ENCODE measurements around the gene FCF1.

FCF1 gene, protein sequence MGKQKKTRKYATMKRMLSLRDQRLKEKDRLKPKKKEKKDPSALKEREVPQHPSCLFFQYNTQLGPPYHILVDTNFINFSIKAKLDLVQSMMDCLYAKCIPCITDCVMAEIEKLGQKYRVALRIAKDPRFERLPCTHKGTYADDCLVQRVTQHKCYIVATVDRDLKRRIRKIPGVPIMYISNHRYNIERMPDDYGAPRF

DNA sequence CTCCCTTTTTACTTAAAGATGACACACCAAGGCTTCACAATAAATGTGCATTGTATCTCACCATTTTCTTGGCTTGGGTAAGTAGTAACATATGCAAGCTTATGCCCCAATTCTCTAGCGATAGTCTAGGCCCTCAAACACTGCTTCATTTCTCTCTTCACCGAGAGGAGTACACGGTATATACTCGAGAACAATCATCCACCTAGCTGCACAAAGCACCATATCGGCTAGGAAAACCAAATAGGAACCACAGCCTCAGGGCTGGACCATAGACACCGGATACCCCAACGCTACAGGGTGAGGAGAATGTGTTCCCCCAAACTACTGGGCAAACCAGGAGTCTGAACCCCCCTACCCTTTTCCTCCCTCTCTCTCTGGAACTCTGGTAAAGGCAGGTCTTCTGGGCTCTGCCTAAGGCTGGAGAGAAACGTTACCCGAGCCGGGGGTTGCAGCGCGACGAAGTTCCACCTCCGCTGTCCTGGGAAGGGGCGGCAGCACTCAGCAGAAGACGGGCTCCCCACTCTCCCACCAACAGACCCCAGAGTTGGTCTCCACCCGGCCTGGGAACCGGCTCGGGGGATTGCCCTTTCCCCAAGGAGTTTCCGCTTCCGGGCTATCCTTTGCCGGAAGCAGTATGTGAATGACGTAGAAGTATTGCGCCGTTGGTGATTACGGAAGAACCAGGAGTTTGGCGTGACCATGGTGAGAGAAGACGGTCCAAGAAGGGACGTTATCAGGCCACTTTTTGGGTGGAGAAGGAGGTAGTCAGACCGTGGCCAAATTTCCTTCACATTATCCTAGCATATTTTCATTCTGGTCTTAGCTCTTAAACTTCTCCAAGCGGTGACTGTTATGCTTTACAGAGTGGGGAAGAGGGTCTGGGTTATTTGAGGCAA, at the start of gene FCF1, which contains the start of gene AREL1:
FCF1 (plus strand) TSS at position 646 of the 896 bp plus-strand sequence; CDS start at position 700, 54 bp downstream.
AREL1 (minus strand) TSS at position 582 of the 896 bp plus-strand sequence. CDS start 27,465 bp downstream, outside the sequence.
- TF ChIP-seq, protein P1, sequence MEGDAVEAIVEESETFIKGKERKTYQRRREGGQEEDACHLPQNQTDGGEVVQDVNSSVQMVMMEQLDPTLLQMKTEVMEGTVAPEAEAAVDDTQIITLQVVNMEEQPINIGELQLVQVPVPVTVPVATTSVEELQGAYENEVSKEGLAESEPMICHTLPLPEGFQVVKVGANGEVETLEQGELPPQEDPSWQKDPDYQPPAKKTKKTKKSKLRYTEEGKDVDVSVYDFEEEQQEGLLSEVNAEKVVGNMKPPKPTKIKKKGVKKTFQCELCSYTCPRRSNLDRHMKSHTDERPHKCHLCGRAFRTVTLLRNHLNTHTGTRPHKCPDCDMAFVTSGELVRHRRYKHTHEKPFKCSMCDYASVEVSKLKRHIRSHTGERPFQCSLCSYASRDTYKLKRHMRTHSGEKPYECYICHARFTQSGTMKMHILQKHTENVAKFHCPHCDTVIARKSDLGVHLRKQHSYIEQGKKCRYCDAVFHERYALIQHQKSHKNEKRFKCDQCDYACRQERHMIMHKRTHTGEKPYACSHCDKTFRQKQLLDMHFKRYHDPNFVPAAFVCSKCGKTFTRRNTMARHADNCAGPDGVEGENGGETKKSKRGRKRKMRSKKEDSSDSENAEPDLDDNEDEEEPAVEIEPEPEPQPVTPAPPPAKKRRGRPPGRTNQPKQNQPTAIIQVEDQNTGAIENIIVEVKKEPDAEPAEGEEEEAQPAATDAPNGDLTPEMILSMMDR (IDR thresholded peaks at IDR 0.05; ENCODE audit: low read depth, low read length, missing control alignments) = no peak
- peak within 1 kb of the TSS; percentile 91 for H3K4me3 ChIP-seq (ENCODE audit: low read depth, low read length)
- DNase-seq (ENCODE audit: low read depth) = peak; percentile 61

DNA sequence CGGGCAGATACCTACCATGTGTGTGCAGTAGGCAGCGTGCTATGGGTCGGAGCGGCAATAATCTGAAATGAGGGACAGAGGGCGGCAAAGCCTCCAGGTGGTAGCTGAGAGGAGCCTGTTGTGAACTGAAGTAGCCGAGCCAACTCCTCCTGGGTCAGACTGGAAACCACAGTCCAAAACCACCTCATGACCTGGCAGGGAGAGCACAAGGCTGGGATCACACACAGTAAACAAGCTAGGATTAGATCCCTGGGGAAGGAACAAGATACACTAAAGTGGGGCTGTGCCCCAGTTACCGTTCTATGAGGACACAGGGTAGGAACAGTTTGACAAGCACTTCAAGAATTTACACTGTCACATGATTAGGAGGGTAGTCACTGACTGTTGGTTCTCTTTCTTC, 49.1 kb upstream of the FCF1 start:
- DNase-seq (ENCODE audit: low read depth) = no peak
- no peak overlapping the region for H3K4me3 ChIP-seq (ENCODE audit: low read depth, low read length)
- TF ChIP-seq, protein P1 (IDR thresholded peaks at IDR 0.05; ENCODE audit: low read depth, low read length, missing control alignments) = no peak

DNA sequence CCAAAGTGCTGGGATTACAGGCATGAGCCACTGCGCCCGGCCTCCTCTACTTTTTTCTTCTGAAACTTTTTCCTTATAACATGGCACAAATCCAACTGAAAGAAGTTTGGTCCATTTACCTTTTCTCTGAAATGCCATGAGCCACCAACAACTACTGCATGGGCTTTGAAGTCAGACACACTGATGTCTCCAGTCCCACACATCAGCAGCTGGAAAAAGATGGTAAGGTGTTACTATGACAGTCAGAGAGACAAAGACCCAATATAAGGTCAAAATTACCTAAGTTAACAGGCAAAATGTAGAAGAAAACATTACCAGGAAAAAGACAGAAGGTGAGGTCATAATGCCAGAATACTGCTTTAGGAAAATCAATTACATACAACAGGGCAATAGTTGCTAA, 48.2 kb upstream of the FCF1 start:
- no peak for DNase-seq (ENCODE audit: low read depth)
- H3K4me3 ChIP-seq (ENCODE audit: low read depth, low read length) = no peak overlapping the region
- TF ChIP-seq, protein P1 (IDR thresholded peaks at IDR 0.05; ENCODE audit: low read depth, low read length, missing control alignments) = no peak

DNA sequence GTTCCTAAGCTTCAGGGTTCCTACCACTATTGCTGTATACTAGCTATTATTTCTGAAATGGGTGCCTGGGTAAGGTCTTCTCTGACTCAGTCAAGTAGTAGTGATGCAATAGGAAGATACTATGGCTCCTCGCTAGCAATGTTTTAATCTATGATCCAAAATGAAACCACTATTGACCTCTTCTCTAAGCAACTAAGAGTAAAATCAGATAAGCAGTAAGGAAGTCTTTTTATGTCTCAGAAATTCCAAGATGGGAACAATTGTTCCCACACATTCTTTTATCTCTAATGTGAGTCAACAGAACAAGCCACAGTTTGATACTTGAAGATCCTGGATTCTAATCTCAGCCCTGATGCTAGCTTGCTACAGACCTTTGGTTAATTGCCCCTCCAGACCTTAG, 45.2 kb upstream of the FCF1 start:
- TF ChIP-seq, protein P1 (IDR thresholded peaks at IDR 0.05; ENCODE audit: low read depth, low read length, missing control alignments) = no peak
- no peak for DNase-seq (ENCODE audit: low read depth)
- H3K4me3 ChIP-seq (ENCODE audit: low read depth, low read length) = no peak overlapping the region

DNA sequence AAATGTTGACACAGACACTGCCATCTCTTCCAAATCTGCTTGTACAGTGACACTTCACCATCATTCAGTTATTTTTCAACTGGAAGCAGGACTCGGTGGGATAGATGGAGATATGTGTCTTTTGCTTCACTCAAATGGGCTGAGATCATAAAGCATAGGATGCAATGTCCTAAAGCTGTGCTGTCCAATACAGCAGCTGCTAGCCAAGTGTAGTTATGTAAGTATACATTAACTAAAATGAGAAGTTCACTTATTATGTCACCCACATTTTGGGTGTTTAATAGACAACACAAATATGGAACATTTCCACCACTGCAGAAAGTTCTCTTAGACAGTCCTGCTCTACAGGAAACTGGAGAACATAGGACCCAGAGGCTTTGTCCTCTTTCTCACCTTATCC, 43.7 kb upstream of the FCF1 start:
- TF ChIP-seq, protein P1 (IDR thresholded peaks at IDR 0.05; ENCODE audit: low read depth, low read length, missing control alignments) = no peak
- DNase-seq (ENCODE audit: low read depth) = no peak
- no peak overlapping the region for H3K4me3 ChIP-seq (ENCODE audit: low read depth, low read length)

DNA sequence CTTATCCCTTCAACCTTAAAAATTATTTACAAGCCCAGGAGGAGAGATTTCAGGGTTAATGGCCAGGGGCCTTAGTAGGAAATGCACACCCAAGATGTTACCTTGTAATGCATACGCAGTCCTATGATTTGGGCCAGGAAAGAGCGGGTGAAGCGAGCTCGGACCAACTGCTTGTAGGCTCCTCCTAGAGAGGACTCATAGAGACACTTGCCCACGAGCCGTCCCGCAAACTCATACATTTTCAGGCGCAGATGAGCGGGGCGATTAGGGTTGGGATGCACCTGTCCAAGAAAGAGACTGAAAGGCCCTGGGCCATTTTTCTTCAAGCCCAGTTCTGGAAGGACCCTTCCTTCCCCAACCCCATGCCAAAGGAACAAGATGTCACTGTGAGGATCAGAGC, 43.1 kb upstream of the FCF1 start:
- no peak overlapping the region for H3K4me3 ChIP-seq (ENCODE audit: low read depth, low read length)
- DNase-seq (ENCODE audit: low read depth) = no peak
- TF ChIP-seq, protein P1 (IDR thresholded peaks at IDR 0.05; ENCODE audit: low read depth, low read length, missing control alignments) = no peak

All from GM12864 (cell line).